HG03159 (cell line): ENCODE measurements around the gene FAM200C.

Experiments
- ATAC-seq: cut with Tn5 transposase; IDR thresholded peaks from one replicate; pipeline ENCODE4 v1.9.1; 2021; ENCODE audit warnings: mild to moderate bottlenecking, moderate library complexity; ENCODE audit not compliant: unreplicated experiment

The FAM200C gene

DNA sequence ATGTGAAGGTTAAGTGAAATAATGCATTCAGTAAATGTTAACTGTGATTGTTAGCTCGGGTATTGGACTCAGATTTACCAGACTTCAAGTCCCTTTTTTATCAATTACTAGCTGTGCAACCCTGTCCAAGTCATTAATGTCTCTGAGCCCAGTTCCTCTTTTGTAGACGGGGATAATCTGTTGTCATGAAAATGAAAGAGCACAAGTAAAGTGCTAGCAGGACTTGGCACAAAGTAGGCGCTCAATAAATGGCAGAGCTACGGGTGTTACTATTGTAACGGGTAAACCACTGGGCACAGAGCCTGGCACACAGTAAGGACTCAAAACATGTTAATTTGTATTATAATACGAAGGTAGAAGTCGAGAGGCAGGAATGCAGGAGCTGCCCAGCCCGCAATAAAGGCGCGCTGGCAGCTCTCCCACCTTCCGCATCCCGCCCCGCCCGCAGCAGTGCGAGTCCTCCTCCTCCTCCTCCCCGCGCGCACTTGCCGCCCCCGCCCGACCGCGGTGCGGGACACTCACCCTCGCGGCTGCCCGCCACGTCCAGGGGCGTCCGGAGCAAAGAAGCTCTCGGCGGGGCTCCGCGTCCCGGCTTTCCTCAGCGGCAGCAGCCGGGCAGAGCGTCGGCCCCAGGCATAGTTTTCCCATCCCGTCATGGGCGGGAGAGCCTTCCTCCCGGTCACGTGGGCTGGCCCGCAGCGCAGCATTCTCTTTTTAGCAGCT is 29.7 kb downstream of the FAM200C start, which contains the start of gene C1QTNF2:
TSS of gene C1QTNF2 (minus strand) at position 637 of the 723 bp plus-strand sequence. CDS start 15,615 bp downstream, outside the sequence.
- ATAC-seq = no peak

DNA sequence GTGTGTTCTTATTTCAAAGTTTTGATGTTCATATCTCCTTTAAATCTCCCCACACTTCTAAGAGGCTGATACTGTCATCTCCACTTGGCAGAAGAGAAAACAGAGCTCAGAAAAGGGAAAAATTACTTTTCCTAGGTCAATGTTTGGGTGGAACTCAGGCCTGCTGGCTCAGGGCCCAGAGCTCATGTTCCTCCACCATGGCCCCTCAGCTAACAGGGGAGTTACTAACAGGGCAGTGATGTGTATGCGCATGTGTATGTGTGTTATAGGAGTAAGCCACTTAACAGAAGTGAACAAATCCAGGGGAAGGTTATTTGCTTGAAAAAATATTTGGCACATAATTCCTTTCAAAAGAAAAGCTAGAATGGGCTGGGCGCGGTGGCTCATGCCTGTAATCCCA is 32.0 kb downstream of the FAM200C start:
- no peak for ATAC-seq

DNA sequence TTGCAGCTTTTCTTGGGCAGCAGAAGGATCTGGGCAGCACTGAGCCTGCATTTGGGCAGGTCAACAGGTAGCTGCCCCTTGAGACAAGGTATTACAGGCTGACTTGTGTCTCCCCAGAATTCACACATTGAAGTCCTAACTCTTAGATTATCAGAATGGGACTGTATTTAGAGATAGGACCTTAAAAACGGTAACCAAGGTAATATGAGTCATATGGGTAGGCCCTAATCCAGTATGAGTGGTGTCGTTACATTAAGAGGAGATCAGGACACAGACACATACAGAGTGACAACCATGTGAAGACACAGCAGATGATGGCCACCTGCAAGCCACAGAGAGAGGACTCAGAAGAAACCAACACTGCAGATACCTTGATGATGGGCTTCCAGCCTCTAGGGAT is 32.6 kb downstream of the FAM200C start:
- ATAC-seq = no peak

DNA sequence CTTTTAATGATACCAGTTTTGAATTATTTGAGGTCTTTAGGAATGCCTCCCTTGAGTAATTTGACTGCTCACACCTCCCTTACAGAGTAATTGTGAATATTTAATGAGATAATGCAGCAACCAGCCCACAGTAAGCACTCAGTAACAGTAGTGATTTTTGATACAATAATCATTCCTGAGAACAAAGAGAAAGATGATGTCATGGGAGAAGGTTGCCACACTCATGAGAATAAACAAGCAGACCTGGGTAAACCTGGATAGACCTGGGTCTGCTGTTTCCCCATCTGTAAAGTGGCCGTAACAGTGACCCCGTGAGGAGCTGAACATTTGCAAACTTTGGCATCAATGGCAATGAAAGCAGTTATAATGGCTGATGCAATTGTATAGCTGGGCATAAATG is 33.6 kb downstream of the FAM200C start:
- no peak for ATAC-seq

DNA sequence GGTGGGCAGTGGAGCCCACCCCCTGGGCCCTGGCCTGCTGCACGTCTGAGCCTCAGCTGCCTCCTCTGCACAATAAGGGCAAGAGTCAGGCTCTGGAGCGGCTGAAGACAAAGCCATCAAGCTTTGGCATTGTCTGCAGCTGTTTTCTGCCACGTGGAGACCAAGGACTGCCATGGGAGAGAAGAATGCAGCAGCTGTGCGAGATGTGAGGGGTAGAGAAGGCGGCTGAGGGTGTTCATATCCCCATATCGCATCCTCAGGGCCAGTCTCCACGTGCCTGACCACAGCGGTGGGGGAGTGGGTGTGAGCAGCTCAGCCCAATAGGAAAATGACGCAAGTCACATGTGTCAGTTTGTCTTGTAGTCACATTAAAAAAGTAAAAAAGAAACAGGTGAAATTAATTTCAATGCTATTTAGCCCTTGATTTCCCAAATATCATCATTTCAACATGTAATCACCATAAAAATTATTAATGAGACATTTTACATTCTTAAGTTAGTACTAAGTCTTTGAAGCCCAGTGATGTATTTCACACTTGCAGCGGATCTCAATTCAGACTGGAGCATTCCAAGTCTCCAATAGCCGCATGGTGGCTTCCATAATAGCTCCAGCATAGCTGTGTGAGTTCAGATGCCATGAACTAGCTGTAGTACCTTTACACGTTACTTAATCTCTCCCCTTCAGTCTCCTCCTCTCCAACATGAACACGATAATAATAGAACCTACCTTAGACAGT is 36.0 kb downstream of the FAM200C start:
- no peak for ATAC-seq

DNA sequence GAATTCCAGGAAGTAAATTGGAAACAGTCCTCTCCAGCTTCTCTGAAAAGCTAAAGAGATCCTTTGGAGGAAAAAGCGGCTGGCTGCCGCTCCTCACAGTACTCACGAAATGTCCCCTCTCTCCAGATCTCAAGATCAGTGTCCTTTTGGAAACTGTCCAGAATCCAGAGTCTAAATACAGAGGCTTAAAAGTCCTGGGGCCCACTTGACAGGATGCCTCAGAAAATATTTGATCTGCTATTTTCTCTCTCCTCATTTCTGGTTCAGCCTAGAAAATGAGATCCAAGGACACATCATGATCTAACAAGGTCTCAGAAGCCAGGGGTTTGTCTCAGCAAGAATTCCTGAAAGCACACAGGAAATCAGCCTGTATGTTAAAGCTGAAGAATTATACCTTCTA is 36.6 kb downstream of the FAM200C start:
- no peak for ATAC-seq

DNA sequence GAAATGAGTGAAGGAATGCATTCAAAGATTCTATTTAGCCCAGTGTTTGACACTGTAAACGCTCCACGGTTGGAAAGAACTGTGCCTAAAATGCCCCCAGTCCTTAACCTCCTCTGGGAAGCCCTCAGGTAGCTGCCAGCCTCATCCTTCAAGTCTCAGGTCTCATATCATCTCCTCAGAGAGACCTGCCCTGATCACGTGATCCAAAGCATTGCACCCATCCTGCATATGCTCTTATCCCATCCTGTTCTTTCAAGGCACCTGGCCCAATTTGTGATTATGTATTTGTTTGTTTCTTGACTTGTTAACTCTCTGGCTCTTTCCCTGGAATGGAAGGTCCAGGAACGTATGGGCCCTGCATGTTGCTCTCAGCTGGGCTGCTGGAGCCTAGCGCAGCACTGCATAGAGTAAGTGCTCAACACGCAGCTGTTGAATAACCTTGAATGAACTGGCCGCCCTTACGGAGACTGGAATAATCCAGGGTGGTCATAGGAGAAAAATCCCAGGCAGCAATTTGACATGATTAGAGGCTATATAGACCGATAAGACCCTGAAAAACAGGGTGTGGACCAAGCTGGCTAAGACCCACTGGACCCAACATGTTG is 38.1 kb downstream of the FAM200C start:
- no peak for ATAC-seq

DNA sequence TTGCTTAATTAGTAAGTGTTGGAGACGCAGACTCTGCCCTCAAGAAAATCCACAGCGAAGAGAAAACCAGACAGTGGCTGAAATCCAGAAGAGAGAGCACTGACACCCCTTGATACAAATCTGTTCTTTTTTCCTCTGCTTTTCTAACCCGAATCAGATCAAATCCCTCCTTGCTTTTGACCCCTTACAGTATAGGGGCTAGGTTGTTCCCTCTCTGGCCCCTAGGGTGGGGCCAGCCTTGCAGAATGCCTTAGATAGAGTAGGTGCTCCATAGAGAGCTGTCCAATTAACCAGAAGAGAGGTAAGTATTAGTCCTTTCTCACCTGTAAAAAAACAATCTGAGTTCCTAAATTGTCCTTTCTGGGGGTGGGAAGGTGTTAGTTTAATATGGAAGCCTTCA is 39.5 kb downstream of the FAM200C start:
- ATAC-seq = no peak

DNA sequence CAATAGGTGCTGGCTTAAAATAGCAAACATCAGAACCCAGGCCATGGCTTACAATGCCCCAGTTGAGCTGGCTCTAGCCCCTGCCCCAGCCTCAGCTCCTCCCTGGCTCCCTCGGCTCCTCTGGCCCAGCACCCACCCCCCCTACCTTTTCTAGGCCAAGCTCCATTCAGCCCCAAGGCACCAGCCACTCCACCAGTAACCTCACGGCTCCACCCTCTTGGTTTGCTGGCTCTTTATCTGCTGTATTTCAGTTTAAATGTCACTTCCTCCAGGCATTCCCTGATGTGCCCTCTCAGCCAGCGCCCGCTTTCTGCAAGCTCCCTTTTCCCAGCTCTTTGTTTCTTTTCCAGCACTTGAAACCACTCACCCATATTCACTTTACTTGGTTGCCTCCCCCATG is 40.0 kb downstream of the FAM200C start:
- ATAC-seq = no peak

DNA sequence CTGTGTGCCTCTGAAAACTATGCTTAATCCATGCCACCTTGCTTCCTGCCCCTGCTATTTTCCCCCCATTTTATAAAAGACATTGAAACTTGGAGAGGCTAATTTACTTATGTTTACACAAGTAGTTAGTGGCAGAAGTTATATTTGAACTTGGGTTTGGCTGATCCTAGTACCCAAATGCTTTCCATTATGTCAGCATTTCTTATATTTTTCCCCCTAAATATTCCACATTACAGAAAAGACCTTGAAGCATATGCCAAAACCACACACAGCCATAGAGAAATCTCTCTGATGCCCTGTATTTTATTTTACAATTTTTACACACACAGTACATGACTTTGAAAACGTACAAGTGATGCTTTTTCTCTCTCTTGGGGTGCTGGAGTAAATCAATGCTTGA is 40.6 kb downstream of the FAM200C start:
- no peak for ATAC-seq

DNA sequence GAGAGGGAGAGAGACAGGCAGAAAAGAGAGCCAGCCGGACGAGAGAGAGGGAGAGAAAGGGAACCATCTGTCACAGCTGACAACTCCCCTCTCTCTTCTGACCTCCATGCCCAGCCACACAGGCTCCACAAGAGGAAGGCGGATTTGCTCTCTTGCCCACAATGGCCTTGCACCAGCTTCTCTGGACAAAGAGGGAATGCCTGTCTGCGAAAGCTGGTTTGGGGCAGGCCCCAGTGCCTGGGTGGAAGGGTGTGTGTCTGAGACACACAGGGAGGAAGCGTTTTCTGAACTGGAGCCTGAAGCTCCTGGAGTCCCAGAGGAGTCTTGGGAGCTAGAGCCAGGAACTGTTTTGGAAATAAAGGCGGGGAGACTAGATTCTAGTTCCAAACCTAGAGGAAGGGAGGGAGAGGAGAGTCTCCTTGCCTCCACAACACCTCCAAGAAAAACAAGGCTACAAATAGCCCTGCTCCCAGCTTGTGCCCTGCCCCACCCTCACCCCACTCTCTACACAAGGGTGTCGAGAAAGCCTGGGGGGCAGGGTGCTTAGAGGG is 41.9 kb downstream of the FAM200C start:
- ATAC-seq = no peak

DNA sequence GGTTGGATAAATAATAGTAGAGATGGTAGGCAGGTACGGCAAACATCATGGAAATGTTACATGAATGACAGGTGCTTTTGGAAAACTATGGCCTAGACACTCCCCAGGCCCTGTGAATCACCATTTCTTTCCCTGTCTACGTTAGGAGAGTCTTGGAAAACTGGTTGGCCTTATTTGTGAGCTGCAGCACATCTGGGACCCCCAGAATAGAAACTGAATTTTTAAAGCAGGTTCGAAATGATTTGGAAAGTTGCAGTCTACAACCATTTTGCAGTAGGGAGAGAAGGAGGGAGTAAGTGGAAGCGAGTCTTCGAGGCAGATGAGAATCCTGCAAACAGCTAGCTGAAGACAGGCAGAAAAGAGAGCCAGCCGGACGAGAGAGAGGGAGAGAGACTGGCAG is 42.5 kb downstream of the FAM200C start:
- ATAC-seq = no peak

DNA sequence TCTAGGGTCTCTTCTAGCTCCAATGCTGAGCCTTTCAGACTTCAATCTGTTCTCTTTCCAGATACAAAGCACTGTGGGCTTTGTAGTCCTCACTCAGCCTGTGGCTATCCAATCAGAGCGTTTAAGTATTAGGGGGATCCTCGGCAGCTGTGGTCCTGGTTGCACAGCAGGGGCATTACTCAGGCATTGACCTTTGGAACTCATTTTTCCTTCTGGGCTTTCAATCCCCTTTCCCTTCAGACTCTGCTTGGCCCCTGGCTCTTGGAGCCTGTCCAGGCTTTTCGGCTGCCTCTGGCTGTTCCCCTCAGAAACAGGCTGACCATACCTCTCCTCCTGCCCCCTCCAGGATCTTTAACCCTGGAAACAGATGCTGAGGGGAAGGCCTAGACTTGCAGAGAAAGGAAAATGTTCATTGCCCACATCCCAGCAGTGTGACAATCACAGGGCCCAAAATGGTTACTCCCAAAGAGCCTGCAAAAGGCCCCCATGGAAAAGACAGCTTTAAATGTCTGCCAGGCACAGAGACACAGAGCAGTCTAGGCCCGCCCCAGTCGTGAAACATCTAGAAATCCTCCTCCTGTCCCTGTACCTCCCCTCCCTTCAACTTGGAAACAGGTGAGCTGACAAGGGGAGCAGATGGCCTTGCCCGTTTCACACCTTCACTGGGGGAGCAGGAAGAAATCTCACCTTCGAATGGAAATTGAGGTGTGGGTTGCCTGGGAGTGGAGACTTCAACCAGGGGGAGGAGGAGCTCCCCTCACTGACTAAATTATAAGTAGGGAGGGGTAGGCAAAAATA is 43.1 kb downstream of the FAM200C start:
- no peak for ATAC-seq

DNA sequence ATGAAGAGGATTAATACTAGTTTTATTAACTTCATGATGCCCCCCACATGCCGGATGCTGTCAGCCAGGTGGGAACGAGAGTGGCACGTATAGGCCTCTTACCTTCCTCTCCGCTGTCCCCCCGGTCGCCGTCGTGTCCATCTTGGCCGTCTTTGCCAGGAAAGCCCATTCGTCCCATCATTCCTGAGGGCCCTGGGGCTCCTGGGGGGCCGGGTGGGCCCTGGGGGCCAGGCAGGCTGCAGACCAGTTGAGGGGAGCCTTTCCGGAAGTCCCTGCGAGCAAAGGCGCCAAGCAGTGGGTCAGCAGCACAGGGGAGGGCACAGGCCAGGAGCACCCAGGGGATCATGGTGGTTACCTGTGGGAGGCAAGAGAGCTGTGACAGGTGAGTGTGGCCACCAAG is 45.2 kb downstream of the FAM200C start:
- ATAC-seq = no peak

DNA sequence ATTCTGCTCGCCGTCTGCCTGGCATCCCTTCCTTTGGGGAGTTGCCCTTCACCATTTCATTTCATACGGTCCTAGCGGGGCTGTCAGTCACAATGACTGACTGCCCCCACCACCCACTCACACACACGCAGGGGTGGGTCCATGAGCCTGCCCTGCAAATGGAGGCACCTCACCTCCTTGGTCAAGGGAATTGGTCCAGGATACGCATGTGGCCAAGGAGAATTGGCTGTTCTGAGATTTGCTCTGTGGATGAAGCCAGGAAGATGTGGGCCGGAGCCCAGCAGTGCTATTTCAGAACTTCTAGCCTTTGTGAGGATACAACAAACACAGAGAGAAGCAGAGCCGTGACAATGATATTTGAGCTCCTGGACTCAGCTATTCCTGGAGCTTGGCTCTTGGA is 46.5 kb downstream of the FAM200C start:
- no peak for ATAC-seq

DNA sequence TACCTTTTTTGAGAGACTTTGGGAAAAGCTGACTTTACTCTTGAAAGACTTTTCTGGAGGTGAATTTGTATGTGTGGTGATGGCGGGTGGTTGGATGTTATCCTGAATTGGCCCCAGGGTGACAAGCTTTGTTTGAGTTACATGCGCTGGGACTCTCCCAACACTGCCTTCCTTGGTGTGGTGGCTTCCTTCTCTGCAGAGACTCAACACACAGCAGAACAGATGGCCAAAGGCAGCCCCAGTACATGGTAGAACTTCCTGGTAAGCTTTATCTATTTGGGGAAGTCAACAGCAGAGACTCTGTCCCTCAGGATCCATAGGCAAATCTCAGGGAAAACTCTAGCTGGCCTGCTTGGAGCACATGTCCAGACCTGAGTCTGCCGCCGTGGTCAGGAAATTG is 47.5 kb downstream of the FAM200C start:
- no peak for ATAC-seq

DNA sequence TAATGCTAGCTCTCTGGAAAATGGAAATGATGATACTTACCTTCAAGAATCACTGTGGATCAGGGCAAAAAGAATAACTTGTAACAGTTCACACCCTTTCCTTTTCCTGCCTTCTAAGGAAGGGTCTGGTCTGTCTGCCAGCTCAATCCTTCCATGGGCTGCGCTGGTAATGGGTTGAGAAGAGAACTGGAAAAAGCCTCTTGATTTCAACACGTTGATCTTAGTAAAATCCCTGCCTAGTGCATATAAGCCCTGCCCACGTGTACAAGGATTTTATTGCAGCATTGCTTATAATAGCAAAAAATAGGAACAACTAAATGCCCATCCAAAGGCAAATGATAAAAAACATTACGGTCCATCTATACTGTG is 49.9 kb downstream of the FAM200C start:
- ATAC-seq = no peak

DNA sequence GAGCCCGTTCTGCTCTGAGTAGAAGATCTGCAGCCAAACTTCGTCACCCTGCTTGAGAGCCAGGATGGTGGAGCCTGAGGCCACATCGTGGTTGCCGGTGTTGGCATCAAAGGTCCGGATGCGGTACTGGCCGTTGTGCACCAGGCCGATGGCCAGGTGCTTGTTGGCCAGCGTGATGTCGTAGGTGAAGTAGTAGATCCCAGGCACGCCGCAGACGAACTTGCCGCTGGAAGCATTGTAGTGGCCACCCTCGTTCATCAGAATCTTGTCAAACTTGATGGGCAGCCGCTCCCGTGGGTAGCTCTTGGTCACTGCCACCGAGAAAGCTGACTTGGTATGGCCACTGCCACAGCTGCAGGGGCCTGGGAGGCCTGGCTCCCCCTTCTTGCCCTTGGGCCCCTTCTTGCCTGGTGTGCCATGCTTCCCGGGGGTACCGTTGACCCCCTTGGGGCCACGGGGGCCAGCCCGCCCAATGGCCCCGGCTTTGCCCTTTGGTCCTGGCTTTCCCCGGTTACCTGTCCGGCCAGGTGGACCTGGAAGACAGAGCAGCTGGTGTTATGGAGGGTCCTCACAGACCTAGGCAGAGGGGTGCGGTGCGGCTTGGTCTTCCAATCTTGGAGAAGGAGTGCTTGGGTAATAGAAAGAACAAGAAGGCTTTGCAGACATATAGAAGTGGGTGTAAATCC is 50.5 kb downstream of the FAM200C start:
- ATAC-seq = no peak

DNA sequence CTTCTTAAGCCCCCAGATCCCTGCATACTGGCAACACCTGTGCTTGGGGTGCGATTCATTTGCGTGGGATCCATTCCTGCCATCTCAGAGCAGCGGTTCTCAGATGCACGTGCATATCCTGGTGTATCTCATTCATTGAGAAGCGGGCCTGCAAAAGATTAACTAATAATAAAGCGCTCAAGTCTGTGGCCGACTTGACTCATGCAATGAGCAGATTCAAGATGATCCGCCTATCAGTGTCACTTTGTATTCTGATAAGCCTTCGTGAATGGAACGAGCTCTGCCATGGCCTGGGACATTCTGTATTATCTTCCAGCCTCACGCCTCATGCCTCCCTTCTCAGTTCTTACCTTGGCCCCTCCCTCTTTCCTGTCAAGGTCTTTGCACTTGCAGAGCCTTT is 51.8 kb downstream of the FAM200C start:
- no peak for ATAC-seq

DNA sequence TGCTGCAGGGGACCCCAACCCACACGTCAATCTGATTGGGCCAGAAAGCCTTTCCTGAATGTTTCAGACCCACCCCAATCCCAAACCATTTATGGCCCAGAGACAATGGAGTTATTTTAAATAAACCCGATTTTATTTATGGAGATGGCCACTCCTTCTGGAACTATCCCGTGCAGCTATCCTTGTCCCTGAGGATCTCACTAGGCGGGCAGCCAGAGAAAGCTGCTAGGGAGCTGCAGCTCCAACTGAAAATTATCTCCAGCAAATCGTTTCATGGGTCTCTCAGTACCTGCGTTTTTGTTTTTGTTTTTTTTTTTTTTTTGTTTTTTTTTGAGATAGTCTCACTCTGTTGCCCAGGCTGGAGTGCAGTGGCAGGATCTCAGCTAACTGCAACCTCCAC is 52.4 kb downstream of the FAM200C start:
- no peak for ATAC-seq
